UCSD-AML1 (cell line): Measurements from ENCODE around the gene DNM3.

Experiments
- DNase-seq: peaks from one replicate; lab custom pipeline; 2025; ENCODE audit not compliant: unreplicated experiment; lab: John Stamatoyannopoulos, UW

DNM3 gene

DNA sequence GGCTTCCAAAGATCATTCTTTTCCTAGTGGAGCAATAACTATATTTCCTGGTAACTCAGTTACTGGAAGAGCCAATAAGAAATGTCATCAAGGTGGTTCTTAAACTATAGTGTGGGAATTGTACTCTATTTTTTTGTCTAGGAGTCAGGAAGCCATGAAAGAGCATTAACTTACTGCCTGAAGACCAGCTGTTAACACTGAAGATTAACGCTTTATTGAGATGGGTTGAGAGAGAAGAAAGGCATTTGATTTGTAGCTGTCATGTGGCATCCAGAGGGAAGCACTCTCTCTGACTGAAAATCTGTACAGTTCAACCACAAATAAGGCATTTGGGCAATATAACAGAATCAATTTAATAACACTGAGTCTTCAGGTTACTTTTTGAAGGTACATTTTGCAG is 76.0 kb downstream of the DNM3 start:
- no peak for DNase-seq

GRCh38 chr1:171919891-171920887 is 78.9 kb downstream of the DNM3 start:
- no peak for DNase-seq

DNA sequence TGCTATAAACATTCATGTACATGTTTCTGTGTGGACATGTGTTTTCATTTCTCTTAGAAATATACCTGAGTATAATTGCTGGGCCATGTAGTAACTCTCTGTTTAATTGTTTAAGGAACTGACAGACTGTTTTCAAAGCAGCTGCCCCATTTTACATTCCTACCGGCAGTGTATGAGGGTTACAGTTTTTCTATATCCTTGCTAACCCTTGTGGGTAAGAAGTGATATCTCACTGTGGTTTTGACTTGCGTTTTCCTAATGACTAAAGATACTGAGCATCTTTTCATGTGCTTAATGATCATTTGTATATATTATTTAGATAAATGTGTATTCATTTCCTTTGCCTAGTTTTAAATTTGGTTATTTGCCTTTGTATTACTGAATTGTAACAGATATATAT is 81.7 kb downstream of the DNM3 start:
- DNase-seq: no peak

GRCh38 chr1:171929121-171929520 is 87.8 kb downstream of the DNM3 start:
- DNase-seq: no peak

GRCh38 chr1:171931752-171932151 is 90.5 kb downstream of the DNM3 start:
- DNase-seq: no peak

GRCh38 chr1:171934664-171935063 is 93.4 kb downstream of the DNM3 start:
- DNase-seq: no peak

- DNase-seq: no peak
These were observed 93.8 kb downstream of the DNM3 start for GRCh38 chr1:171935086-171935485.

DNA sequence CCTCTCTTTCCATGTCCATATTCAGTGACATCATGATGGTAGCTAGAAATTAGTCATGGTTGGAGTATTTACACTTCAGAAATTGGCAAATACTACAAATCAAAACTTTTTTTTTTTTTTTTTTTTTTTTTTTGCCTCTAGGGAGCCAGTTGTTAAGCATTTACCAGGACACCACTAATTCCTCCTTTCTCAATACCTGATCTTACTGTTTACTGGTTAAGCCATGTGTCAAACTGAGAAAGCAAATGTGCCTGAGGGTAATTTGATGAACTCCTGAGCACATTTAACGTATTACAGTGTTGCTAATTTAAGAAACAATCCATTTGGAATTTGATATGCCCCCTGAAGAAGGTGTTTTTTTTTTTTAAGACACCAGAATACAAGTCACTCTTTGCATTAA is 94.4 kb downstream of the DNM3 start:
- no peak for DNase-seq

DNA sequence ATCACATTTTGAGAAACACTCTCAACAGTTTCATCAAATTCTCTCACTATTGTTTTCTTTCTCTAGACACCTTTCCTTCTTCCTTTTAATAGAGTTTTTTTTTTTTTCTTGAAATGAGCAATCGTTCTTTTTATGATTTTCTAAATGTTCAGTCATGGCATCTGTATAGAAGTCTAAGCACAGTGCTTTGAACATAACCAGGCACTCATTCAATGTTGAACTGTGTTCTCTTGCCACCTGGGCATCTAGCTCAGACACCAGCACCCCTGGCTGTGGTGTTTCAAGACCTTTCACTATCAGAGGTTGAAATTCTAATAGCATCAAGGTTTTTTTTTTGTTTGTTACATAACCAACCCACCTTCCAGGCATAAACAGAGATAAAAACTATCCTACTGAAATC is 96.6 kb downstream of the DNM3 start:
- no peak for DNase-seq

DNA sequence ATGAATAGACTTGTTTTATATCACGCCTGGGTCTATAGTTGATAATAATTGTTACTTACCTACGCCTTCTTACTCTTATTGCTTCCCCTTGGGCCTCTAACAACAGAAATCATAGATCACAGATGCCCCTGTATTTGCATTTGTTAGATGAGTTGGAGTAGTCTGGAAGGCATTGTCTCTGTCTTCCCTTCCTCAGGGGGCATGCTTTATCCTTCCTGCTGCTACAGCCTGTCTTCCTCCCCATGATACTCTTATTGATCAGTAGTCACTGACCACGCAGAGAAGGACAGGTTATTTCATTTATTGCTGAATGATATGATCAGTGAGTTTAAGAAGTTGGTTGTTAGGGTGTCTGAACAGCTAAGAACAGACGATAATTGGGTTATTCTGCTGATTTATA is 98.4 kb downstream of the DNM3 start:
- DNase-seq: no peak

DNA sequence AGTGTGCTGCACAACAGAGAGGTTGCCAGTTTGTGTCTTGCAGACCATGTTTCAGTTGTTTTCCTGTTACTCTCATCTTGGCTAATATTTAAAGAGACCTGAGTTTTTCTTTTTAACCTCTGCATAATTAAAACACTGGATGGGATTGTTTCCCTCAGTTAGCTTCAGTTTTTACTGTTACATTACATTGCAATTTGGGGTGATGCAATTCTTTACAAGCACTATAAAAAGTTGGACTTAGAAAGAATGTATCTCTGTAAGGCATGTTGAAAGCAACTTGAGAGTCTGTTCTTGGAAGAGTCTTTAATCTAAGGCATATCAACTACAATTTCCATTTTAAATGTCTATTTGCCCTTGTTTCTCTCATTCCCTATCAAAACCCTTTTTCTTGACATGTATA is 99.1 kb downstream of the DNM3 start:
- no peak for DNase-seq

DNA sequence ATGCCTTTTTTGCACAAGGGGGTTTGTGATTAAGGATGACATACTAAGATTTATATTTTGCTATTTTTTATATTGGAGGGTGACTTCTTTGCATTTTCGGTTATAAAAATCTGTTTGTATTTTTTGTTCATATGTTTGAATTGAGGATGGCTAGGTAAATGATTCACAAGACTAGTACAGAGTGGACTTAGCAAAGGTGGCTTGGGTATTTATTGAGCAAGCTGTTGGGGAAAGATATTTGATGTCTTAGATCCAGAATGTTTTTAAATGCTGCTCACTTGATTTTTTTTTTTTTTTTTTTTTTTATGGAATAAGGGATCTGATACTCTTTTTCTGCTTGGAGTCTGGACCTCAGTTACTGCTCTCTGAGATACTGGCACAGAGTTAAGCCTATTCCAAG is 100.6 kb downstream of the DNM3 start:
- no peak for DNase-seq

GRCh38 chr1:171943973-171944561 is 102.8 kb downstream of the DNM3 start:
- DNase-seq: no peak

- no peak for DNase-seq
These were observed 107.2 kb downstream of the DNM3 start for GRCh38 chr1:171948511-171948910.

DNA sequence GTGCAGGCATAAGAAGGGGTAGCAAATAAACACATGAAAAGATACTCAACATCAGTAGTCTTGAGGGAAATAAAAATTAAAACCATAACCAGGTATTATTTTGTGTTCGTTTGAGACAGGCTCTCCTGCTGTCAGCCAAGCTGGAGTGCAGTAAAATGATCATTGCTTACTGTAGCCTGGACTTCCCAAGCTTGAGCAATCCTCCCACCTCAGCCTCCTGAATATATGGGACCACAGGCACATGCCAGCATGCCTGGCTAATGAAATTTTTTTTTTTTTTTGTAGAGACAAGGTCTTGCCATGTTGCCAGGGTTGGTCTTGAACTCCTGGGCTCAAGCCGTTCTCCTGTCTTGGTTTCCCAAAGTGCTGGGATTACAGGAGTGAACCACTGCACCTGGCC is 108.0 kb downstream of the DNM3 start:
- no peak for DNase-seq

DNA sequence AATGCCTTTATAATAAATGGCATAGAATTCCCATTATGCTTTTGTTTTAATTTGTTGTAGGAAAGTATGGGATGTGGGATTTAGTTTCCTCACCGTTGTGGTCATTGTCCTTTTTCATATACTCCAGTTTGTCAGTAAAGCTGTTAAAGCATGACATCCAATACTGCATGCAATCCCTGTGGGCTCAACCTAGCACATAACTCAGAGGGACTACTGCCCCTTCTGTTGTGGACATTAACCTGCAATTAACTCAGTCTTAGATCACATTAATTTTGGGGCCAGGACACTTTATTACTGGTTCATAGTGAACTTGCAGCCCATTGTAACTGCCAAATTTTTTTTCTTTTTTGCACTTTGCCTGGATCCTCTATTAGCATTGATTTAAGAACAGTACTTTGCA is 112.5 kb downstream of the DNM3 start:
- DNase-seq: no peak

GRCh38 chr1:171954361-171954760 is 113.1 kb downstream of the DNM3 start:
- no peak for DNase-seq

DNA sequence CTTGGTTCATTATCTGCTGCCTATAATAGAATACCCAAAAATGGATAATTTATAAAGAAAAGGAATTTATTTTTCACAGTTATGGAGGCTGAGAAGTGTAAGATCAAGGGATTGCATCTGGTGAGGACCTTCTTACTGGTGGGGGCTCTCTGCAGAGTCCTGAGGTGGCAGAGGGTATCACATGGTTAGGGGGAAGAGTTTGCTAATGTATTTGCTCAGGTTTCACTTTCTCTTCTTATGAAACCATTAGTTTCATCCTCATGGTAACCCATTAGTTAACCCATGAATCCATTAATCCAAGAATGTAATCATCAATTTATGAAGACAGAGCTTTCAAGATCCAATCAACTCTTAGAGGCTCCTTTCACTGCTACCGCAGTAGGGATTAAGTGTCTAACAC is 120.6 kb downstream of the DNM3 start:
- no peak for DNase-seq

GRCh38 chr1:171963762-171964161 is 122.5 kb downstream of the DNM3 start:
- no peak for DNase-seq

GRCh38 chr1:171965777-171966176 is 124.5 kb downstream of the DNM3 start:
- no peak for DNase-seq

- no peak for DNase-seq
These were observed 125.3 kb downstream of the DNM3 start for GRCh38 chr1:171966426-171967220.

DNA sequence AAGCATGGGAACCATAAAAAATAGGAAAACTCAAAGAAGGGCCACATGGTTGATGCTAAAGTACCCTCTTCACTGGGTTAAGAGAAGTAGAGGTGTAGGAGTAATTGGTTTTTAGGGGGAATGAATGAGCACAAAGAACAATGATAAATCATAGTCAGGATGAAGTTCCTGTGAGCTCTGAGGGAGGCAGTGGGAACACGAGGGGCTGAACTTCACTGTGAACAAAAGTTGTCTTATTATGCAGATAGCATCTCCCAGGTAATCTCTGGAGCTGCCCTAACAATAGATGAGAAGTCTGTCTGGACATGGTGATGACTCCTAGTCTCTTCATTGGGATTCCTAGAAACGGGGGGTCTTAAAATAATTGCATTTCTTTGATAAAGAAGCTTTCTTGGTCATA is 127.9 kb downstream of the DNM3 start:
- no peak for DNase-seq
